ENCODE results near the gene OBP2B. TPM values are rescaled to one million over a fixed set of nuclear protein-coding genes. Genes with fewer than 3 reads are reported as not detected.
"Not testable (repeated sequence)": the region's sequence is repeated elsewhere in the genome, so short reads cannot be mapped to it uniquely, and the experiment has no call there.

The OBP2B gene
- total RNA-seq (2013; cell fraction: nucleolus; rRNA removed), result not detected in 2 replicates
- total RNA-seq (2014; rRNA removed) (not detected in 2 replicates), total RNA-seq (2014; rRNA removed; fragmentation: Illumina TruSeq; extraction: Trizol) (not detected in 2 replicates), total RNA-seq (2021) (not detected in 2 replicates), polyA plus RNA-seq (2011; rRNA removed) (not detected in 2 replicates), polyA plus RNA-seq (2014; fragmentation: Illumina TruSeq; extraction: Trizol) (not detected in 2 replicates), polyA plus RNA-seq (2014; fragmentation: Nextera tagmentation; extraction: Ambion mirVana) (not detected), polyA plus RNA-seq (2014; rRNA removed) (not detected in 2 replicates), polyA plus RNA-seq (2016; fragmentation: Nextera tagmentation; extraction: Ambion mirVana) (not detected), polyA minus RNA-seq (2011; rRNA and poly(A)+ RNA removed) (not detected in 2 replicates), Bru-seq, nascent RNA (not detected), BruChase-seq, experiment 1, labeled RNA remaining after a 6-hour chase (not detected), BruChase-seq, experiment 2, labeled RNA remaining after a 2-hour chase (not detected)
- not detected for polyA plus RNA-seq (2011; ENCODE audit: low read depth)
- not detected in 2 replicates for polyA plus RNA-seq (2011; cell fraction: cytosol; rRNA removed)
- polyA plus RNA-seq (2011; cell fraction: nucleus; rRNA removed), result not detected in 2 replicates
- polyA plus RNA-seq (2012), result not detected in 2 replicates
- not detected in 2 replicates for polyA minus RNA-seq (2011; cell fraction: cytosol; rRNA and poly(A)+ RNA removed)
- not detected in 2 replicates for polyA minus RNA-seq (2011; cell fraction: nucleus; rRNA and poly(A)+ RNA removed)
- long read RNA-seq, experiment 1, result 0 reads
- long read RNA-seq, experiment 2, result 0 reads

DNA sequence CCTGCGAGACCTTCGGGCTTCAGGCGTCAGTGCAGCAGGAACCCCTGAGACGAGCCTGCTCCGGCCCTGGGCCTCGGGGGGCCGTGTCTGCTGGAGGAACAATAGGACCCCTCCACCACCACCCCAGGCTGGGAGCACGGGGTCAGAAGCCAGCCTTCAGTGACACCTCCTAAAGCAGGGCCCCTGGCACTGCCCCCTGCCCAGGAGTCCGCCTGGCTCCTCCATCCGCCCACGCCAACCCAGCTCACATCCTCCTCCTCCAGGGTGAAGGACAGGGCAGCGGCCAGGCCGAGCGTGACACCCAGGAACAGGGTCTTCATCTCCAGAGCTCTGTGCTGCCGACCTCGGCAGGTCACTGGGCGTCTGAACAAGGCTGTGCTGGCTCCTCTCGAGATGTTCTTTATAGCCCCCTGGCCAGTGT, at the start of gene OBP2B:
Gene OBP2B (minus strand): TSS at position 371 of the 421 bp plus-strand sequence. CDS start 51 bp downstream, at position 320.
- H3K9me3 ChIP-seq (replicated peaks; ENCODE audit: control insufficient read depth, insufficient read depth, low read length); DNase-seq (ENCODE audit: low read depth, low spot score); H3K36me3 ChIP-seq (ENCODE audit: control insufficient read depth in 2 of 2, insufficient read depth in 2 of 2, low read length in 1 of 2); H2AFZ ChIP-seq (ENCODE audit: control insufficient read depth, low read depth, low read length); ATAC-seq; H3K27me3 ChIP-seq (replicated peaks in 1 of 2; ENCODE audit: control insufficient read depth in 2 of 2, insufficient read depth in 2 of 2, low read length in 1 of 2); H3K79me2 ChIP-seq (ENCODE audit: control insufficient read depth, insufficient read depth, low read length); in situ Hi-C loops (cut with MboI); SMC1A ChIA-PET (ENCODE audit: uncharacterized antibody, unreplicated experiment); H3K4me3 ChIP-seq; H3K27ac ChIP-seq (ENCODE audit: control insufficient read depth, insufficient read depth); RAD21 ChIA-PET (ENCODE audit: unreplicated experiment); POLR2A ChIA-PET; H3K4me2 ChIP-seq (ENCODE audit: control insufficient read depth, insufficient read depth); CTCF ChIA-PET; BruUV-seq (replicated peaks); H3K9ac ChIP-seq (ENCODE audit: control insufficient read depth, insufficient read depth, low read length); FAIRE-seq; H3K4me1 ChIP-seq (ENCODE audit: control insufficient read depth, insufficient read depth, low read length); intact Hi-C loops (cut with micrococcal nuclease; ENCODE audit: unreplicated experiment); H4K20me1 ChIP-seq (ENCODE audit: control insufficient read depth, insufficient read depth): not testable (repeated sequence)
- WGBS (ENCODE audit: insufficient coverage, insufficient replicate concordance, low lambda C conversion rate, missing lambda C conversion rate), result 29% methylated on average over 13 of the region's 18 CpGs

GRCh38 chr9:133258061-133259015, 49.3 kb upstream of the OBP2B start:
- no peak overlapping the region for H3K9ac ChIP-seq (ENCODE audit: control insufficient read depth, insufficient read depth, low read length)
- ChIA-PET CTCF (no interaction called here), POLR2A (no interaction called here), SMC1A (ENCODE audit: uncharacterized antibody, unreplicated experiment) (no interaction called here), RAD21 (ENCODE audit: unreplicated experiment) (no interaction called here)
- no peak for DNase-seq (ENCODE audit: low read depth, low spot score)
- H3K27me3 ChIP-seq (replicated peaks in 1 of 2; ENCODE audit: control insufficient read depth in 2 of 2, insufficient read depth in 2 of 2, low read length in 1 of 2), result no peaks in the 10 kb centered on the region; a peak in 1 of 4 replicates
- no peaks in the 10 kb centered on the region for H3K79me2 ChIP-seq (ENCODE audit: control insufficient read depth, insufficient read depth, low read length)
- no peak for FAIRE-seq
- H3K27ac ChIP-seq (ENCODE audit: control insufficient read depth, insufficient read depth), result no peak overlapping the region
- H4K20me1 ChIP-seq (ENCODE audit: control insufficient read depth, insufficient read depth), result no peaks in the 10 kb centered on the region
- no peak overlapping the region for H2AFZ ChIP-seq (ENCODE audit: control insufficient read depth, low read depth, low read length)
- ATAC-seq, result no peak
- no peaks in the 10 kb centered on the region for H3K36me3 ChIP-seq (ENCODE audit: control insufficient read depth in 2 of 2, insufficient read depth in 2 of 2, low read length in 1 of 2)
- BruUV-seq (replicated peaks), result no TSS peak
- H3K9me3 ChIP-seq (replicated peaks; ENCODE audit: control insufficient read depth, insufficient read depth, low read length), result no peaks in the 10 kb centered on the region
- no peak overlapping the region for H3K4me2 ChIP-seq (ENCODE audit: control insufficient read depth, insufficient read depth)
- no peak overlapping the region for H3K4me3 ChIP-seq
- 46% methylated on average over 21 of the region's 21 CpGs for WGBS (ENCODE audit: insufficient coverage, insufficient replicate concordance, low lambda C conversion rate, missing lambda C conversion rate)
- in situ Hi-C loops (cut with MboI) (no loop called here), intact Hi-C loops (cut with micrococcal nuclease; ENCODE audit: unreplicated experiment) (no loop called here)
- H3K4me1 ChIP-seq (ENCODE audit: control insufficient read depth, insufficient read depth, low read length), result no peaks in the 10 kb centered on the region
- TF ChIP-seq LARP7 (IDR thresholded peaks at IDR 0.05) (no peak), MYB (IDR thresholded peaks at IDR 0.05; ENCODE audit: borderline replicate concordance, low read depth, low read length) (no peak), ASH2L (IDR thresholded peaks at IDR 0.05; ENCODE audit: borderline replicate concordance, low read depth) (no peak)
- TF ChIP-seq, protein P1, sequence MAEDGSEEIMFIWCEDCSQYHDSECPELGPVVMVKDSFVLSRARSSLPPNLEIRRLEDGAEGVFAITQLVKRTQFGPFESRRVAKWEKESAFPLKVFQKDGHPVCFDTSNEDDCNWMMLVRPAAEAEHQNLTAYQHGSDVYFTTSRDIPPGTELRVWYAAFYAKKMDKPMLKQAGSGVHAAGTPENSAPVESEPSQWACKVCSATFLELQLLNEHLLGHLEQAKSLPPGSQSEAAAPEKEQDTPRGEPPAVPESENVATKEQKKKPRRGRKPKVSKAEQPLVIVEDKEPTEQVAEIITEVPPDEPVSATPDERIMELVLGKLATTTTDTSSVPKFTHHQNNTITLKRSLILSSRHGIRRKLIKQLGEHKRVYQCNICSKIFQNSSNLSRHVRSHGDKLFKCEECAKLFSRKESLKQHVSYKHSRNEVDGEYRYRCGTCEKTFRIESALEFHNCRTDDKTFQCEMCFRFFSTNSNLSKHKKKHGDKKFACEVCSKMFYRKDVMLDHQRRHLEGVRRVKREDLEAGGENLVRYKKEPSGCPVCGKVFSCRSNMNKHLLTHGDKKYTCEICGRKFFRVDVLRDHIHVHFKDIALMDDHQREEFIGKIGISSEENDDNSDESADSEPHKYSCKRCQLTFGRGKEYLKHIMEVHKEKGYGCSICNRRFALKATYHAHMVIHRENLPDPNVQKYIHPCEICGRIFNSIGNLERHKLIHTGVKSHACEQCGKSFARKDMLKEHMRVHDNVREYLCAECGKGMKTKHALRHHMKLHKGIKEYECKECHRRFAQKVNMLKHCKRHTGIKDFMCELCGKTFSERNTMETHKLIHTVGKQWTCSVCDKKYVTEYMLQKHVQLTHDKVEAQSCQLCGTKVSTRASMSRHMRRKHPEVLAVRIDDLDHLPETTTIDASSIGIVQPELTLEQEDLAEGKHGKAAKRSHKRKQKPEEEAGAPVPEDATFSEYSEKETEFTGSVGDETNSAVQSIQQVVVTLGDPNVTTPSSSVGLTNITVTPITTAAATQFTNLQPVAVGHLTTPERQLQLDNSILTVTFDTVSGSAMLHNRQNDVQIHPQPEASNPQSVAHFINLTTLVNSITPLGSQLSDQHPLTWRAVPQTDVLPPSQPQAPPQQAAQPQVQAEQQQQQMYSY (CRISPR knock-in tag; IDR thresholded peaks at IDR 0.05), result no peak
- TF ChIP-seq, protein P2, sequence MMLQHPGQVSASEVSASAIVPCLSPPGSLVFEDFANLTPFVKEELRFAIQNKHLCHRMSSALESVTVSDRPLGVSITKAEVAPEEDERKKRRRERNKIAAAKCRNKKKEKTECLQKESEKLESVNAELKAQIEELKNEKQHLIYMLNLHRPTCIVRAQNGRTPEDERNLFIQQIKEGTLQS (IDR thresholded peaks at IDR 0.05; ENCODE audit: borderline replicate concordance, extremely low read depth, low read depth, low read length), result no peak
- TF ChIP-seq, protein P3, sequence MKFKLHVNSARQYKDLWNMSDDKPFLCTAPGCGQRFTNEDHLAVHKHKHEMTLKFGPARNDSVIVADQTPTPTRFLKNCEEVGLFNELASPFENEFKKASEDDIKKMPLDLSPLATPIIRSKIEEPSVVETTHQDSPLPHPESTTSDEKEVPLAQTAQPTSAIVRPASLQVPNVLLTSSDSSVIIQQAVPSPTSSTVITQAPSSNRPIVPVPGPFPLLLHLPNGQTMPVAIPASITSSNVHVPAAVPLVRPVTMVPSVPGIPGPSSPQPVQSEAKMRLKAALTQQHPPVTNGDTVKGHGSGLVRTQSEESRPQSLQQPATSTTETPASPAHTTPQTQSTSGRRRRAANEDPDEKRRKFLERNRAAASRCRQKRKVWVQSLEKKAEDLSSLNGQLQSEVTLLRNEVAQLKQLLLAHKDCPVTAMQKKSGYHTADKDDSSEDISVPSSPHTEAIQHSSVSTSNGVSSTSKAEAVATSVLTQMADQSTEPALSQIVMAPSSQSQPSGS (IDR thresholded peaks at IDR 0.05; ENCODE audit: low read length), result no peak

All from GM12878 (cell line).